DMS79 treated with DMSO at 0.1 percent for 48 hours (cell line): ENCODE data around the gene GRAP2.
A peak's percentile ranks its signal among the peaks of the same experiment; 100 is the strongest.

Source experiments
- DNase-seq: peaks from one replicate; lab custom pipeline; 2025; lab: John Stamatoyannopoulos, UW

Gene GRAP2

GRCh38 chr22:39994566-39995392 lies 93.9 kb downstream of the GRAP2 start, which contains the start of gene FAM83F:
Gene FAM83F (plus strand): TSS chr22:39994954. CDS start chr22:39995043, 89 bp downstream.
- no peak for DNase-seq

GRCh38 chr22:39995393-39996252 lies 94.7 kb downstream of the GRAP2 start:
- DNase-seq: no peak

GRCh38 chr22:39996732-39997131 lies 95.8 kb downstream of the GRAP2 start:
- no peak for DNase-seq

GRCh38 chr22:39997421-39997820 lies 96.5 kb downstream of the GRAP2 start:
- DNase-seq: no peak

- peak; percentile 66 for DNase-seq
Measured at GRCh38 chr22:39997939-39998726, 97.2 kb downstream of the GRAP2 start.

GRCh38 chr22:39999144-39999757 lies 98.4 kb downstream of the GRAP2 start:
- DNase-seq: no peak

- DNase-seq: no peak
Measured at GRCh38 chr22:40000171-40000570, 99.3 kb downstream of the GRAP2 start.

- no peak for DNase-seq
Measured at GRCh38 chr22:40001106-40001505, 100.2 kb downstream of the GRAP2 start.

GRCh38 chr22:40001800-40002577 lies 101.1 kb downstream of the GRAP2 start:
- no peak for DNase-seq

- DNase-seq: no peak
Measured at GRCh38 chr22:40002935-40003715, 102.2 kb downstream of the GRAP2 start.

- DNase-seq: no peak
Measured at GRCh38 chr22:40004836-40005235, 104.0 kb downstream of the GRAP2 start.

- peak; percentile 42 for DNase-seq
Measured at GRCh38 chr22:40006641-40007040, 105.8 kb downstream of the GRAP2 start.

GRCh38 chr22:40007853-40008710 lies 107.2 kb downstream of the GRAP2 start:
- no peak for DNase-seq

- no peak for DNase-seq
Measured at GRCh38 chr22:40008726-40009291, 107.9 kb downstream of the GRAP2 start.

- DNase-seq: peak; percentile 30
Measured at GRCh38 chr22:40009292-40009774, 108.4 kb downstream of the GRAP2 start.

GRCh38 chr22:40009951-40010671 lies 109.2 kb downstream of the GRAP2 start:
- peak; percentile 42 for DNase-seq

- peak; percentile 50 for DNase-seq
Measured at GRCh38 chr22:40010746-40011145, 109.9 kb downstream of the GRAP2 start.
